NCI-H1436 treated with DMSO at 0.1 percent for 48 hours (cell line): ENCODE results near the gene SRPK3.
A peak's percentile ranks its signal among the peaks of the same experiment; 100 is the strongest.

Source experiments
- DNase-seq: peaks from one replicate; lab custom pipeline; 2025; lab: John Stamatoyannopoulos, UW

SRPK3 gene

GRCh38 chrX:153784325-153784967 is 3.6 kb downstream of the SRPK3 start:
- no peak for DNase-seq

GRCh38 chrX:153786669-153787068 is 5.8 kb downstream of the SRPK3 start:
- no peak for DNase-seq

- no peak for DNase-seq
These were observed 8.8 kb downstream of the SRPK3 start for GRCh38 chrX:153789654-153790053.

- DNase-seq, result no peak
These were observed 10.4 kb downstream of the SRPK3 start for GRCh38 chrX:153791104-153791852.

GRCh38 chrX:153792368-153792767 is 11.5 kb downstream of the SRPK3 start:
- no peak for DNase-seq

GRCh38 chrX:153793291-153793690 is 12.4 kb downstream of the SRPK3 start:
- DNase-seq, result no peak

GRCh38 chrX:153794018-153794896 is 13.4 kb downstream of the SRPK3 start, which contains the start of the genes IDH3G and SSR4:
IDH3G (minus strand) TSS chrX:153794375; CDS start chrX:153794326, 49 bp downstream.
SSR4 (plus strand) TSS chrX:153794668; CDS start chrX:153794688, 20 bp downstream.
- peak; percentile 89 for DNase-seq

GRCh38 chrX:153794897-153795816 is 14.3 kb downstream of the SRPK3 start:
- no peak for DNase-seq

- no peak for DNase-seq
These were observed 16.7 kb downstream of the SRPK3 start for GRCh38 chrX:153797415-153798015.

GRCh38 chrX:153799326-153799725 is 18.5 kb downstream of the SRPK3 start:
- no peak for DNase-seq

- DNase-seq, result no peak
These were observed 19.4 kb downstream of the SRPK3 start for GRCh38 chrX:153800177-153800722.

GRCh38 chrX:153800746-153801145 is 19.9 kb downstream of the SRPK3 start:
- DNase-seq, result no peak

GRCh38 chrX:153801669-153802068 is 20.8 kb downstream of the SRPK3 start:
- no peak for DNase-seq

GRCh38 chrX:153802513-153803045 is 21.7 kb downstream of the SRPK3 start:
- no peak for DNase-seq

GRCh38 chrX:153803211-153804099 is 22.6 kb downstream of the SRPK3 start:
- no peak for DNase-seq

GRCh38 chrX:153804100-153804595 is 23.3 kb downstream of the SRPK3 start:
- no peak for DNase-seq

GRCh38 chrX:153804621-153805020 is 23.8 kb downstream of the SRPK3 start:
- no peak for DNase-seq

- no peak for DNase-seq
These were observed 24.6 kb downstream of the SRPK3 start for GRCh38 chrX:153805436-153805835.

- no peak for DNase-seq
These were observed 26.2 kb downstream of the SRPK3 start for GRCh38 chrX:153806999-153807575.
